ENCODE data around the gene CDC5L. TPM values are rescaled to one million over a fixed set of nuclear protein-coding genes. Genes with fewer than 3 reads are reported as not detected.

The CDC5L gene
- total RNA-seq = 21.0 and 23.7 TPM in 2 replicates

DNA sequence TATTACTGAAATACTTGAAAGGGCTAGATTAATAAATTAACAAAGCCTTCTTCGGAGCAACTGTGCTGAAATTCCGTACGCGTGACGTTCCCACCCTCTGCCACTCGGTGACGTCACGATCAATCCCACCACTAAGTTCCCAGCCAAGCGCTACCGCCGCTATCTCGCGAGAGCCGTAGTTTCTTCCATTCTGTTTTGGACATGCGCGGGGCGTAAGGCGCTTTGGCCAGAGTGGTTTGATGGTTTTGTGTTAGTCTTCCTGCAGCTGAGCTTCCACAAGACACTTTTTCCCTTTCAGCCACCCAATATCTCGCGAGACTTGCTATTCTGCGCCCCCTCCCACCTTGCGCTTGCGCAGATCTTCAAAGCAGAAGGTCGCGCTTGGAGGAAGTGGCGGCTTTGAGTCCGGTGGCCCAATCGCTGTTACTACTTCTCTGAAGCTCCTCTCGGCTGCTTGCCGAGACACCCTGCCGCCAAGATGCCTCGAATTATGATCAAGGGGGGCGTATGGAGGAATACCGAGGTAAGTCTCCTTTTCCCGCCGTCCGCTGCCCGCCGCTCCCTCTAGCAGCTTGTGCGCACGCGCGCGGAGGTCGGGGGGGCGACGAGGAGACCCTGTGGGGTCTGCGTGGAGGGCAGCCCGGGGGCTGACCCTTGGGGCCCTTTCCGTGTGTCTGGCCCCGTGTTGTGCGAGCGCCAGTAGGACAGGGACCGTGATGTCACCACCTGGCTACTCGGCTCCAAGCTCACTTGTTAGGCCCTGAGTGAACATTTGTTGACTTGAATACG lies at the start of gene CDC5L:
Gene CDC5L, plus strand, starts transcription at position 361 of the 789 bp plus-strand sequence. Its CDS starts 118 bp downstream, at position 479.

DNA sequence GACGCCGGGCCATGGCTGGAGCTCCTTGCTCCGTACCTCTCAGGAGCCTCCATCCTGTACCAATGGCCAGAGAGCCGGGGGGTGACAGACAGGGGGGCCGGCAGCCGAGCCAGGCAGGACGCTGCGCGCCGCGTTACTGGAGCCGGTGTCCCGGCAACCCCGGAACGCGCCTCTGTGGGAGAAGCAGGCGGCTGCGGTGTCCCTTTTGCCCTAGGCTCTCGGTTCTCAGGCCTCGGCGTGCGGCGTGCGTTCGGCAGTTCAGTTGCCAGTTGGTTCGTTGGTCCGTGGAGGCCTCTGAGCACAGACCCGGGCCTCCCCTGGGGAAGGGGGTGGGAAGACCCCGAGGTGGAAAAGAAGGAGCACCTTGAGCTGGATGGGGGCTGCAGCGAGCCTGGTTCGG lies 45.0 kb upstream of the CDC5L start, which contains the start of gene SPATS1:
Gene SPATS1, plus strand, starts transcription at position 162 of the 400 bp plus-strand sequence. CDS start 446 bp downstream, outside the sequence.

Other genes starting within 250 kb of the CDC5L start
- 0.94 and 1.9 TPM in 2 replicates for gene CAPN11, start 228.9 kb upstream of the CDC5L start, total RNA-seq
- gene MYMX, start 170.8 kb upstream of the CDC5L start, total RNA-seq = 0.18 TPM in 1 of 2 replicates, not detected in the other
- gene SLC29A1, start 164.1 kb upstream of the CDC5L start, total RNA-seq = 63.9 and 75.7 TPM in 2 replicates
- 710 and 741 TPM in 2 replicates for gene HSP90AB1, start 140.6 kb upstream of the CDC5L start, total RNA-seq
- gene SLC35B2, start 130.2 kb upstream of the CDC5L start, total RNA-seq = 41.6 and 45.5 TPM in 2 replicates
- gene NFKBIE, start 122.2 kb upstream of the CDC5L start, total RNA-seq = 9.2 and 10.6 TPM in 2 replicates
- gene TMEM151B, start 117.3 kb upstream of the CDC5L start, total RNA-seq = 0.54 TPM in 1 of 2 replicates, not detected in the other
- gene AARS2, start 74.4 kb upstream of the CDC5L start, total RNA-seq = 21.3 and 22.0 TPM in 2 replicates
- not detected in 2 replicates for gene SPATS1, start 45.1 kb upstream of the CDC5L start, total RNA-seq